ENCODE measurements around the gene CDH5. TPM values are rescaled to one million over a fixed set of nuclear protein-coding genes. Genes with fewer than 3 reads are reported as not detected.

Gene CDH5
- total RNA-seq, 1 experiment from 2014 or later, result 3.6 TPM

- no peaks in the 10 kb centered on the region for H3K79me2 ChIP-seq (ENCODE audit: low read depth)
- no peaks in the 10 kb centered on the region for H3F3A ChIP-seq (ENCODE audit: insufficient read depth, low read depth)
- no peak overlapping the region for H3K4me2 ChIP-seq
- no peaks in the 10 kb centered on the region for H4K20me1 ChIP-seq (ENCODE audit: insufficient read depth)
- H2AFZ ChIP-seq, result no peak overlapping the region
- ChIA-PET POLR2A (ENCODE audit: unreplicated experiment) (no interaction called here), CTCF (interaction anchor here (0.6 to 0.7 kb wide), 2 partner anchors 18 to 137 kb away, joined by 3 read pairs; no protein-coding TSS in a partner anchor)
- TF ChIP-seq CTCF (conservative IDR thresholded peaks at IDR 0.05), result no peak
- intact Hi-C loops (cut with micrococcal nuclease; ENCODE audit: unreplicated experiment), result no loop called here
- no peaks in the 10 kb centered on the region for H3K4me1 ChIP-seq (replicated peaks; ENCODE audit: insufficient read depth)
- no peak overlapping the region for H3K27ac ChIP-seq
- H3K36me3 ChIP-seq (ENCODE audit: low read depth), result no peaks in the 10 kb centered on the region
- H3K27me3 ChIP-seq (ENCODE audit: insufficient read depth, low read depth), result 0 out of 2 replicates have a peak, but pooled peaks cover 8% of the 10 kb centered on the region
- H3K9me3 ChIP-seq (ENCODE audit: insufficient read depth, low read depth), result no peaks in the 10 kb centered on the region; the same call in 1 of the 2 replicates
- DNase-seq, result no peak
- H3K9me2 ChIP-seq (ENCODE audit: insufficient read depth), result no peaks in the 10 kb centered on the region
- BruUV-seq (replicated peaks), result no TSS peak
- H3K4me3 ChIP-seq, result no peak overlapping the region
Measured at GRCh38 chr16:66332634-66333610, 33.6 kb upstream of the CDH5 start.

- H3K36me3 ChIP-seq (ENCODE audit: low read depth), result no peaks in the 10 kb centered on the region
- CTCF ChIA-PET, result no interaction called here
- POLR2A ChIA-PET (ENCODE audit: unreplicated experiment), result no interaction called here
- no peak overlapping the region for H3K4me3 ChIP-seq
- no peak overlapping the region for H3K4me2 ChIP-seq
- no peak overlapping the region for H3K27ac ChIP-seq
- no peaks in the 10 kb centered on the region for H3K4me1 ChIP-seq (replicated peaks; ENCODE audit: insufficient read depth)
- no peaks in the 10 kb centered on the region; the same call in 1 of the 2 replicates for H3K9me3 ChIP-seq (ENCODE audit: insufficient read depth, low read depth)
- H2AFZ ChIP-seq, result no peak overlapping the region
- H3K79me2 ChIP-seq (ENCODE audit: low read depth), result no peaks in the 10 kb centered on the region
- no peaks in the 10 kb centered on the region for H3F3A ChIP-seq (ENCODE audit: insufficient read depth, low read depth)
- H4K20me1 ChIP-seq (ENCODE audit: insufficient read depth), result no peaks in the 10 kb centered on the region
- intact Hi-C loops (cut with micrococcal nuclease; ENCODE audit: unreplicated experiment), result no loop called here
- H3K9me2 ChIP-seq (ENCODE audit: insufficient read depth), result no peaks in the 10 kb centered on the region
- no peak for DNase-seq
- BruUV-seq (replicated peaks), result no TSS peak
- TF ChIP-seq EZH2 (IDR thresholded peaks at IDR 0.05; ENCODE audit: low read depth) (no peak), CTCF (conservative IDR thresholded peaks at IDR 0.05) (no peak)
- H3K27me3 ChIP-seq (ENCODE audit: insufficient read depth, low read depth), result 0 out of 2 replicates have a peak, but pooled peaks cover 8% of the 10 kb centered on the region
Measured at GRCh38 chr16:66334853-66335574, 31.5 kb upstream of the CDH5 start.

- CTCF ChIA-PET, result no interaction called here
- H3K27me3 ChIP-seq (ENCODE audit: insufficient read depth, low read depth), result 0 out of 2 replicates have a peak, but pooled peaks cover 8% of the 10 kb centered on the region
- H3K9me2 ChIP-seq (ENCODE audit: insufficient read depth), result no peaks in the 10 kb centered on the region
- H3K79me2 ChIP-seq (ENCODE audit: low read depth), result no peaks in the 10 kb centered on the region
- H3K36me3 ChIP-seq (ENCODE audit: low read depth), result no peaks in the 10 kb centered on the region
- H2AFZ ChIP-seq, result no peak overlapping the region
- DNase-seq, result no peak
- H4K20me1 ChIP-seq (ENCODE audit: insufficient read depth), result no peaks in the 10 kb centered on the region
- POLR2A ChIA-PET (ENCODE audit: unreplicated experiment), result no interaction called here
- no peaks in the 10 kb centered on the region for H3K4me1 ChIP-seq (replicated peaks; ENCODE audit: insufficient read depth)
- no peaks in the 10 kb centered on the region; the same call in 1 of the 2 replicates for H3K9me3 ChIP-seq (ENCODE audit: insufficient read depth, low read depth)
- intact Hi-C loops (cut with micrococcal nuclease; ENCODE audit: unreplicated experiment), result no loop called here
- BruUV-seq (replicated peaks), result no TSS peak
- H3K27ac ChIP-seq, result no peak overlapping the region
- H3K4me3 ChIP-seq, result no peak overlapping the region
- TF ChIP-seq CTCF (conservative IDR thresholded peaks at IDR 0.05), result no peak
- TF ChIP-seq EZH2 (IDR thresholded peaks at IDR 0.05; ENCODE audit: low read depth), result no peak
- no peak overlapping the region for H3K4me2 ChIP-seq
- H3F3A ChIP-seq (ENCODE audit: insufficient read depth, low read depth), result no peaks in the 10 kb centered on the region
Measured at GRCh38 chr16:66335704-66336329, 30.7 kb upstream of the CDH5 start.
